ENCODE measurements around the gene OR2A7. TPM values are rescaled to one million over a fixed set of nuclear protein-coding genes. Genes with fewer than 3 reads are reported as not detected.
"Not testable (repeated sequence)": the region's sequence is repeated elsewhere in the genome, so short reads cannot be mapped to it uniquely, and the experiment has no call there.

Gene OR2A7
- total RNA-seq, 1 donor from 2014 or later: 7.4 TPM

- DNase-seq (ENCODE audit: extremely low spot score in 2 of 2); H3K36me3 ChIP-seq; H3K9me3 ChIP-seq; H3K27ac ChIP-seq; H3K4me1 ChIP-seq; H3K27me3 ChIP-seq; intact Hi-C loops (cut with DNase I); H3K4me3 ChIP-seq: not testable (repeated sequence)
Observed at GRCh38 chr7:144239365-144239764, 25.2 kb downstream of the OR2A7 start, which contains the start of gene OR2A42. Gene OR2A42 (minus strand): TSS chr7:144239605. CDS start chr7:144232843, 6,762 bp downstream.

- H3K27ac ChIP-seq; H3K36me3 ChIP-seq; H3K9me3 ChIP-seq; H3K4me3 ChIP-seq; H3K27me3 ChIP-seq; intact Hi-C loops (cut with DNase I); H3K4me1 ChIP-seq: not testable (repeated sequence)
- peak in 1 of 2 donors; percentile 74 for DNase-seq (ENCODE audit: extremely low spot score in 2 of 2)
Observed at GRCh38 chr7:144238530-144239082, 26.0 kb downstream of the OR2A7 start.

GRCh38 chr7:144233039-144233438 lies 31.6 kb downstream of the OR2A7 start:
- H3K27ac ChIP-seq; H3K9me3 ChIP-seq; DNase-seq (ENCODE audit: extremely low spot score in 2 of 2); intact Hi-C loops (cut with DNase I); H3K4me1 ChIP-seq; H3K36me3 ChIP-seq; H3K27me3 ChIP-seq; H3K4me3 ChIP-seq: not testable (repeated sequence)

- H3K36me3 ChIP-seq; H3K9me3 ChIP-seq; DNase-seq (ENCODE audit: extremely low spot score in 2 of 2); H3K4me3 ChIP-seq; H3K27me3 ChIP-seq; H3K27ac ChIP-seq; H3K4me1 ChIP-seq; intact Hi-C loops (cut with DNase I): not testable (repeated sequence)
Observed at GRCh38 chr7:144231027-144231426, 33.6 kb downstream of the OR2A7 start.

GRCh38 chr7:144228810-144229209 lies 35.8 kb downstream of the OR2A7 start:
- H3K9me3 ChIP-seq; H3K4me3 ChIP-seq; H3K27me3 ChIP-seq; H3K27ac ChIP-seq; DNase-seq (ENCODE audit: extremely low spot score in 2 of 2); H3K36me3 ChIP-seq; H3K4me1 ChIP-seq; intact Hi-C loops (cut with DNase I): not testable (repeated sequence)

- DNase-seq (ENCODE audit: extremely low spot score in 2 of 2); H3K27ac ChIP-seq; H3K4me3 ChIP-seq; H3K27me3 ChIP-seq; H3K4me1 ChIP-seq; H3K9me3 ChIP-seq; intact Hi-C loops (cut with DNase I); H3K36me3 ChIP-seq: not testable (repeated sequence)
Observed at GRCh38 chr7:144226866-144227265, 37.7 kb downstream of the OR2A7 start.

GRCh38 chr7:144223675-144224074 lies 40.9 kb downstream of the OR2A7 start:
- H3K27ac ChIP-seq; H3K27me3 ChIP-seq; H3K9me3 ChIP-seq; DNase-seq (ENCODE audit: extremely low spot score in 2 of 2); intact Hi-C loops (cut with DNase I); H3K36me3 ChIP-seq; H3K4me3 ChIP-seq; H3K4me1 ChIP-seq: not testable (repeated sequence)

- DNase-seq (ENCODE audit: extremely low spot score in 2 of 2); H3K27ac ChIP-seq; H3K27me3 ChIP-seq; H3K4me1 ChIP-seq; intact Hi-C loops (cut with DNase I); H3K9me3 ChIP-seq; H3K36me3 ChIP-seq; H3K4me3 ChIP-seq: not testable (repeated sequence)
Observed at GRCh38 chr7:144220531-144220930, 44.1 kb downstream of the OR2A7 start.

GRCh38 chr7:144219149-144219548 lies 45.4 kb downstream of the OR2A7 start:
- H3K4me1 ChIP-seq; H3K27ac ChIP-seq; H3K36me3 ChIP-seq; H3K27me3 ChIP-seq; H3K4me3 ChIP-seq; intact Hi-C loops (cut with DNase I); DNase-seq (ENCODE audit: extremely low spot score in 2 of 2); H3K9me3 ChIP-seq: not testable (repeated sequence)

- H3K4me3 ChIP-seq; H3K36me3 ChIP-seq; intact Hi-C loops (cut with DNase I); H3K4me1 ChIP-seq; H3K9me3 ChIP-seq; DNase-seq (ENCODE audit: extremely low spot score in 2 of 2); H3K27ac ChIP-seq; H3K27me3 ChIP-seq: not testable (repeated sequence)
Observed at GRCh38 chr7:144218581-144218980, 46.0 kb downstream of the OR2A7 start.

- H3K27me3 ChIP-seq; intact Hi-C loops (cut with DNase I); H3K4me1 ChIP-seq; H3K9me3 ChIP-seq; H3K4me3 ChIP-seq; H3K36me3 ChIP-seq; DNase-seq (ENCODE audit: extremely low spot score in 2 of 2); H3K27ac ChIP-seq: not testable (repeated sequence)
Observed at GRCh38 chr7:144217200-144217599, 47.4 kb downstream of the OR2A7 start.

Other genes with a start within 250 kb of the OR2A7 start
- not detected for gene OR2A5, start 215.8 kb downstream of the OR2A7 start, total RNA-seq
- not detected for gene OR2A25, start 195.0 kb downstream of the OR2A7 start, total RNA-seq
- gene OR2A12, start 178.5 kb downstream of the OR2A7 start, total RNA-seq: not detected
- not detected for gene OR2A2, start 155.2 kb downstream of the OR2A7 start, total RNA-seq
- not detected for gene OR2A14, start 141.6 kb downstream of the OR2A7 start, total RNA-seq
- 6.6 TPM for gene CTAGE4, start 81.3 kb downstream of the OR2A7 start, total RNA-seq
- gene ARHGEF35, start 69.0 kb downstream of the OR2A7 start, total RNA-seq: 8.3 TPM
- not detected for gene OR2A42, start 25.2 kb downstream of the OR2A7 start, total RNA-seq
- gene CTAGE8, start 4.5 kb upstream of the OR2A7 start, total RNA-seq: 0.98 TPM
- gene OR2A1, start 47.6 kb upstream of the OR2A7 start, total RNA-seq: 0.25 TPM
- 23.3 TPM for gene ARHGEF5, start 90.6 kb upstream of the OR2A7 start, total RNA-seq
- not detected for gene NOBOX, start 138.9 kb upstream of the OR2A7 start, total RNA-seq